ENCODE results near the gene ARL2. TPM values are rescaled to one million over a fixed set of nuclear protein-coding genes. Genes with fewer than 3 reads are reported as not detected.

ARL2 gene
- 100 to 1,000 TPM; 118 to 122 TPM for total RNA-seq

- DNase-seq, result peak; percentile 91
- peak within 1 kb of the TSS; percentile 88 for H3K4me3 Mint-ChIP-seq
- ChIA-PET POLR2A (interaction anchor here (0.8 to 4.5 kb wide), 25 partner anchors 9 to 448 kb away, joined by 3 to 38 read pairs (median 3); partner anchors contain the start of genes FAU, MRPL49, POLA2 and PPP2R5B), CTCF (interaction anchor here (0.7 to 6.7 kb wide), 38 partner anchors 9 to 325 kb away, joined by 3 to 45 read pairs (median 4); partner anchors contain the start of genes BATF2, CDCA5, MAJIN and SAC3D1)
- no peaks in the 10 kb centered on the region for H3K9me3 Mint-ChIP-seq
- H3K4me1 Mint-ChIP-seq (ENCODE audit: low read depth), result peaks cover 23% of the 10 kb centered on the region
- no peaks in the 10 kb centered on the region for H3K27me3 Mint-ChIP-seq
- TF ChIP-seq CTCF (IDR thresholded peaks at IDR 0.05), result peak; percentile 88
- peak; percentile 76 for ATAC-seq
- intact Hi-C loops (cut with micrococcal nuclease), result loop anchor here (10.0 kb wide), 2 partner anchors 101 to 169 kb away; partner anchors contain the start of genes CDC42BPG, TM7SF2 and ZNHIT2
- H3K36me3 Mint-ChIP-seq (ENCODE audit: low read depth), result peaks cover 20% of the 10 kb centered on the region
- H3K27ac Mint-ChIP-seq, result peak within 1 kb of the TSS; percentile 99
Observed at GRCh38 chr11:65013888-65014725, at the start of gene ARL2. TSS of gene ARL2 (plus strand) at chr11:65014160. CDS start at chr11:65014208, 48 bp downstream.

GRCh38 chr11:64967375-64967774, 46.6 kb upstream of the ARL2 start:
- H3K4me1 Mint-ChIP-seq (ENCODE audit: low read depth), result peaks cover 36% of the 10 kb centered on the region

GRCh38 chr11:64969209-64969608, 44.8 kb upstream of the ARL2 start:
- H3K27ac Mint-ChIP-seq, result peak overlapping the region; percentile 36

More at GRCh38 chr11:64967375-64967774, 46.6 kb upstream of the ARL2 start:
- peak; percentile 37 for ATAC-seq
- Mint-ChIP-seq H3K27ac (no peak overlapping the region), H3K4me3 (no peak overlapping the region), H3K9me3 (no peaks in the 10 kb centered on the region), H3K27me3 (peaks cover 4% of the 10 kb centered on the region), H3K36me3 (ENCODE audit: low read depth) (peaks cover 2% of the 10 kb centered on the region)
- POLR2A ChIA-PET, result no interaction called here
- intact Hi-C loops (cut with micrococcal nuclease), result no loop called here
- CTCF ChIA-PET, result interaction anchor here (1.0 kb wide), 1 partner anchor 119 kb away, joined by 3 read pairs; no protein-coding TSS in a partner anchor
- no peak for TF ChIP-seq CTCF (IDR thresholded peaks at IDR 0.05)
- peak; percentile 7 for DNase-seq

GRCh38 chr11:64970731-64971151, 43.2 kb upstream of the ARL2 start:
- ChIA-PET POLR2A (no interaction called here), CTCF (no interaction called here)
- peaks cover 2% of the 10 kb centered on the region for H3K36me3 Mint-ChIP-seq (ENCODE audit: low read depth)
- DNase-seq (peak; percentile 57), ATAC-seq (peak; percentile 78)
- H3K27ac Mint-ChIP-seq, result peak overlapping the region; percentile 82
- peak overlapping the region; percentile 49 for H3K4me3 Mint-ChIP-seq
- peaks cover 41% of the 10 kb centered on the region for H3K4me1 Mint-ChIP-seq (ENCODE audit: low read depth)
- H3K27me3 Mint-ChIP-seq, result peaks cover 2% of the 10 kb centered on the region
- TF ChIP-seq CTCF (IDR thresholded peaks at IDR 0.05), result no peak
- no peaks in the 10 kb centered on the region for H3K9me3 Mint-ChIP-seq
- intact Hi-C loops (cut with micrococcal nuclease), result no loop called here

More at GRCh38 chr11:64969209-64969608, 44.8 kb upstream of the ARL2 start:
- H3K27me3 Mint-ChIP-seq, result peaks cover 4% of the 10 kb centered on the region
- H3K4me1 Mint-ChIP-seq (ENCODE audit: low read depth), result peaks cover 40% of the 10 kb centered on the region
- ChIA-PET POLR2A (no interaction called here), CTCF (no interaction called here)
- ATAC-seq, result no peak
- H3K36me3 Mint-ChIP-seq (ENCODE audit: low read depth), result peaks cover 2% of the 10 kb centered on the region
- DNase-seq, result no peak
- no peak for TF ChIP-seq CTCF (IDR thresholded peaks at IDR 0.05)
- H3K9me3 Mint-ChIP-seq, result no peaks in the 10 kb centered on the region
- intact Hi-C loops (cut with micrococcal nuclease), result no loop called here
- H3K4me3 Mint-ChIP-seq, result no peak overlapping the region
